Measurements from ENCODE around the gene DNAJC12.
"Not testable (repeated sequence)": the region's sequence is repeated elsewhere in the genome, so short reads cannot be mapped to it uniquely, and the experiment has no call there.

DNAJC12 gene

DNA sequence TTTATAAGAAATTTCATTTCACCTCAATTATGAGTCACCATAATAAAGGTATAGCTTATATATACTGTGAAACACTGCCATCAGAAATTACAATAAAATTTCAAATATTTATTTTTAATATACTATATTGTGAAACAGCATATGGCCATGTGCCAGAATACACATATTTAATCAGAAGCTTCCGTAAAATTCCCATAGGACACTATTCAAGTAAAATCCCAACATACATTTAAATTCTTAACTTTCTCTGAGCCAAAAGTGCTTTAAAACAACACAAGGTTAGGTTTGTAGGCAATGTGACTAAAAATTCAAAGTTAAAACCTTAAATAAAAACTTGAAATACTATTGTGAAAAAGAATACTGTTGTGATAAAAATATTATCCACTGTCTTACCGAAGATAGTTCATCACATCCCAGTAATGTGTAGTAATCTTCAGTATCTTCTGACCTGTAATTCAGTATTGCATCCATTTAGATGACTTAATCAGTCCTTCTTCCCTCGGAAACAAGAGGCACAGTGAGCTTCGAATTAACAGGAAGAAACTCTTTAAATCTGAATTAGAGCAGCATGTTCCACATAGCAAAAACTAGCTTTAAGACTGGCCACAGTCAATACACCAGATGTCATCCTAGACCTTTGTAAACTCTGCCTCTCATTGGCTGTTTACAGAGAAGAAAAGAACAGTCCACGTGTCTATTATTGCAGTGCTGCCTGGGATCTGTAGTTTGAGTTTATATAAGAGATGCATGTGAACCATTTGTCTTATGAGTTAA is at the start of gene DNAJC12:
Gene DNAJC12 (minus strand): TSS at position 648 of the 774 bp plus-strand sequence. CDS start 177 bp downstream, at position 471.
- Histone ChIP-seq H3K4me1 (ENCODE audit: control insufficient read depth, insufficient read depth, low read length) (no peaks in the 10 kb centered on the region), H3K4me3 (ENCODE audit: low read length) (no peak within 1 kb of the TSS), H3K36me3 (ENCODE audit: control insufficient read depth, insufficient read depth, low read length) (no peaks in the 10 kb centered on the region), H3K9me3 (ENCODE audit: control insufficient read depth, low read length) (no peaks in the 10 kb centered on the region), H3K9ac (ENCODE audit: low read length) (peak within 1 kb of the TSS; percentile 1), H3K27me3 (ENCODE audit: control insufficient read depth, insufficient read depth, low read length) (no peaks in the 10 kb centered on the region)

DNA sequence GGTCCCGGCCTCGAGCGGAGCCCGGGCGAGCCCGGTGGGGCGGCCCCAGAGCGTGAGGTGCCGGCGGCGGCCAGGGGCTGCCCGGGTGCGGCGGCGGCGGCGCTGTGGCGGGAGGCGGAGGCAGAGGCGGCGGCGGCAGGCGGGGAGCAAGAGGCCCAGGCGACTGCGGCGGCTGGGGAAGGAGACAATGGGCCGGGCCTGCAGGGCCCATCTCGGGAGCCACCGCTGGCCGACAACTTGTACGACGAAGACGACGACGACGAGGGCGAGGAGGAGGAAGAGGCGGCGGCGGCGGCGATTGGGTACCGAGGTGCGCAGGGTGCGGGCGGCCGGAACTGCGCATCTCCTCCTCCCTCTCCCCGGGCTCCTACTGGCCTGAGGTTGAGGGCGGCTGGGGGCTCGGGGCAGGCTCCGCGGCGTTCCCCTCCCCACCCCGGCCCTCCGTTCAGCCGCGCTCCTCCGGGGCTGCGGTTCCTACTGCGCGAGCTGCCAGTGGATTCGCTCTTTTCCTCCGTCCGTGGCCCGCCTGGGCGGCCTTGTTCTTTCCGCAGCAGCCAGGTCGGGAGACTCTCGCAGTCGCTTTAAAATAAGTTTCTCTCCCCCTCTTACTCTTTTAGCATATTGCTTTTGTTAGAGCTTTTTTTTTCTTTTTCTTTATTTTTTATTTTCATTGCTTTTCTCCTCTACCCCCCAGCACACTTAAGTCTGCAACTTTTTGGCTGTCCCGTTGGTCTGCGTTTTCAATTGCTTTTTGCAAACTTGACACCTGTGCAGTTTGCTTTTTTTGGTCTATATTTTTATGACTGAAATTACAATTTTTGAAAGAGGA is 47.1 kb upstream of the DNAJC12 start:
- Histone ChIP-seq H3K36me3 (ENCODE audit: control insufficient read depth, insufficient read depth, low read length) (no peaks in the 10 kb centered on the region), H3K9me3 (ENCODE audit: control insufficient read depth, low read length) (no peaks in the 10 kb centered on the region), H3K9ac (ENCODE audit: low read length) (peak overlapping the region; percentile 88), H3K4me1 (ENCODE audit: control insufficient read depth, insufficient read depth, low read length) (peaks cover 6% of the 10 kb centered on the region), H3K4me3 (ENCODE audit: low read length) (peak overlapping the region; percentile 9), H3K27me3 (ENCODE audit: control insufficient read depth, insufficient read depth, low read length) (no peaks in the 10 kb centered on the region)

DNA sequence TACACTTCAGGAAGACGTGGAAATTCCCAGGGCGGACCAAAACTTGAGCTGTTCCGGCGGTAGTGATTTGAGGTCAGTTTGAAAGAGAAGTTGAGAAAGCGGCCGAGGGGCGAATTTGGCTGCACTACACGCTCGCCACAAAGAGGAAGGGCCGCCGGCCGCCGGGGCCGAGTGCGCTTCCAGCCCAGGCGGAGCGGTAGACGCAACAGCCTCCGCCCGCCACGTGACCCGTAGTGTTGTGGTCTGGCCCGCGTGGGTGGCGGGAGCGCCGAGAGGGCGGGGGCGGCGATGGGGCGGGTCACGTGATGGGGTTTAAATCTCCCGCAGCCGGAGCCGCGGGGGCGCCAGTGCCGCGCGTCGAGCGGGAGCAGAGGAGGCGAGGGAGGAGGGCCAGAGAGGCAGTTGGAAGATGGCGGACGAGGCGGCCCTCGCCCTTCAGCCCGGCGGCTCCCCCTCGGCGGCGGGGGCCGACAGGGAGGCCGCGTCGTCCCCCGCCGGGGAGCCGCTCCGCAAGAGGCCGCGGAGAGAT is 46.4 kb upstream of the DNAJC12 start, which contains the start of gene SIRT1:
Gene SIRT1 (plus strand): TSS at position 344 of the 529 bp plus-strand sequence. CDS start 66 bp downstream, at position 410.
- Histone ChIP-seq H3K36me3 (ENCODE audit: control insufficient read depth, insufficient read depth, low read length) (no peaks in the 10 kb centered on the region), H3K4me3 (ENCODE audit: low read length) (peak within 1 kb of the TSS; percentile 9), H3K9ac (ENCODE audit: low read length) (peak within 1 kb of the TSS; percentile 88), H3K9me3 (ENCODE audit: control insufficient read depth, low read length) (no peaks in the 10 kb centered on the region), H3K4me1 (ENCODE audit: control insufficient read depth, insufficient read depth, low read length) (peaks cover 6% of the 10 kb centered on the region), H3K27me3 (ENCODE audit: control insufficient read depth, insufficient read depth, low read length) (no peaks in the 10 kb centered on the region)

DNA sequence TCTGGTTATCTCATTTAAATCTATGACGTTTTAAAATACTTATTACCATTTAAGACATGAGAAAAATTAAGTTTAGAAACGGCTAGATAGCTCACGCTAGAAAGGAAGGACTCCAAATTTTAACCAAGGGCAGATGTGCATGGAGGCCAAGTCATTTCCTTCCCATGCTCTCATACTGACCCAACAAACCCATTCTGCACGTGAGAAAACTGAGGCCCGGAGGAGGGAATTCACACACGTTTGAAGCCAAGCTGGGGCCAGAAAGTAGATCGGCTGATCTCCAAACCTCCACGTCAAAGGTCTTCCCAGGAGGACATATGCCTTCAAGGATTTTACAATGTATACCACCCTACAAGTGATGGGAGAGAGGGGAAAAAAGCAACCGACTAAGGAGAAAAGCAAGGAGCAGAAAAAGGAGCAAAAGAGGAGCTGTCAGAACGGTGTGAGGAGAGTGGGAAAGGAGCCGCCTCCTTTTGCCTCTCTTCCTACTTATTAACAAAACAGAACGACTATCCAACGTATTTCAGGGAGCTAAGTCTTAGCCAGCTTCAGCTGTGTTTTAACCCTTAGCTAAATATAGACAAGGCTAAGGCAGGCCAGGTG is 45.8 kb upstream of the DNAJC12 start:
- Histone ChIP-seq H3K4me3 (ENCODE audit: low read length) (no peak overlapping the region), H3K9me3 (ENCODE audit: control insufficient read depth, low read length) (no peaks in the 10 kb centered on the region), H3K27me3 (ENCODE audit: control insufficient read depth, insufficient read depth, low read length) (no peaks in the 10 kb centered on the region), H3K4me1 (ENCODE audit: control insufficient read depth, insufficient read depth, low read length) (peaks cover 6% of the 10 kb centered on the region), H3K9ac (ENCODE audit: low read length) (peak overlapping the region; percentile 88), H3K36me3 (ENCODE audit: control insufficient read depth, insufficient read depth, low read length) (no peaks in the 10 kb centered on the region)

DNA sequence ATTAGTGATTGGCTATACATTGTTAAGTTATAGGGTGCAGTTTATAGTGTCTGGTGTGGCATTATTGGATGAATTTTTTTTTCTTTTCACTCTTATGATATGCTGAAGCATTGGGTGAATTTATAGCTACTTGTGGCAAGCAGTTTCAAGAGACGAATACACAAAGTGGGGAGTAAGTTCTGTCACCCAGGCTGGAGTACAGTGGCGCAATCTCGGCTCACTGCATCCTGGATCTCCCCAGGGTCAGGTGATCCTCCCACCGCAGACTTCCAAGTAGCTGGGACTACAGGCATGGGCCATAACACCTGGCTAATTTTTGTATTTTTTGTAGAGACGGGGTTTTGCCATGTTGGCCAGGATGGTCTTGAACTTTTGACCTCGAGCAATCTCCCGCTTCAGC is 40.1 kb upstream of the DNAJC12 start:
- Histone ChIP-seq H3K36me3 (ENCODE audit: control insufficient read depth, insufficient read depth, low read length) (no peaks in the 10 kb centered on the region), H3K9me3 (ENCODE audit: control insufficient read depth, low read length) (no peaks in the 10 kb centered on the region), H3K27me3 (ENCODE audit: control insufficient read depth, insufficient read depth, low read length) (no peaks in the 10 kb centered on the region), H3K4me3 (ENCODE audit: low read length) (no peak overlapping the region), H3K4me1 (ENCODE audit: control insufficient read depth, insufficient read depth, low read length) (no peaks in the 10 kb centered on the region), H3K9ac (ENCODE audit: low read length) (no peak overlapping the region)

DNA sequence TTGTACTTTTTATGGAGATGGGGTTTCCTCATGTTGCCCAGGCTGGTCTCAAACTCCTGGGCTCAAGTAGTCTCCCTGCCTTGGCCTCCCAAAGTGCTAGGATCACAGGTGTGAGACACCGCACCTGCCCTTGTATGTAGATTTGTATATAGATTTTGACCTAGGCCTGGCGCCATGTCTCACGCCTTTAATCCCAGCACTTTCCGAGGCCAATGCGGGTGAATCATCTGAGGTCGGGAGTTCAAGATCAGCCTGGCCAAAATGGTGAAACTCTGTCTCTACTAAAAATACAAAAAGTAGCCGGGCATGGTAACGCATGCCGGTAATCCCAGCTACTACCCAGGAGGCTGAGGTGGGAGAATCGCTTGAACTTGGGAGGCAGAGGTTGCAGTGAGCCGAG is 39.4 kb upstream of the DNAJC12 start:
- H3K4me3 ChIP-seq (ENCODE audit: low read length); H3K4me1 ChIP-seq (ENCODE audit: control insufficient read depth, insufficient read depth, low read length); H3K9ac ChIP-seq (ENCODE audit: low read length); H3K27me3 ChIP-seq (ENCODE audit: control insufficient read depth, insufficient read depth, low read length); H3K36me3 ChIP-seq (ENCODE audit: control insufficient read depth, insufficient read depth, low read length); H3K9me3 ChIP-seq (ENCODE audit: control insufficient read depth, low read length): not testable (repeated sequence)

DNA sequence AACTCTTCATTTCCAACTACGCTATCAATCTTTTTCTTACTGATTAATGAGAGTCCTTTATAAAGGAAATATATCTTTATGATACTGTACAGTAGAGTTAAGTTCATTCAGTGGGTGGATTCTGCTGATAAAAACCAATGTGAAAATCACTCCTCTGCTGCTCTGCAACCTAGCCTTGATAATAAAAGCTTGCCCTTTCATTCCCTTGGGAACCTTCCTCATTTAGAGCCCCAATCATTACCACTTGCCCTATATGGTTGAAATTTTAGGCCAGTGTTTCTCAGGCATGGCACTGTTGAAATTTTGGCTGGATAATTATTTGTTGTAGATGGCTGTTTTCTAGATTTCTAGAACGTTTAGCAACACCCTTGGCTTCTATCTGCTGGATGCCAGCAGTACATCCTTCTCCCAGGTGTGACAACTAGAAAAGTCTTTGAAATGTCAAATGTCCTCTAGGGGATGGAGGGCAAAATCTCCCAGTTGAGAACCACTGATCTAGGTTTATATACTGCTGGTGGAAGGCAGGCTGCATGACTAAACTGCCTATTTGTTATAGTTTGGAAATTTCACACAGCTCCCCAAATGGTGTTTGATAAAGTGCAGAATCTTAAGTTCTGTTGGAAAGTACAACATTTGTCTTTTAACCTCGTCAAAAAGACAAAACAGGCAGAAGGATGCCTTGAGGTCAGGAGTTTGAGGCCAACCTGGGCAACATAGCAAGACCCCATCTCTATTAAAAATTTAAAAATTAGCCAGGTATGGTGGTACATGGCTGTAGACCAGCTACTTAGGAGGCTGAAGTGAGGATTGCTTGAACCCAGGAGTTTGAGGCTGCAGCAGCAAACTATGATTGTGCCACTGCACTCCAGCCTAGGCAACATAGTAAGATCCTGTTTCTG is 37.6 kb upstream of the DNAJC12 start:
- Histone ChIP-seq H3K36me3 (ENCODE audit: control insufficient read depth, insufficient read depth, low read length) (no peaks in the 10 kb centered on the region), H3K9ac (ENCODE audit: low read length) (no peak overlapping the region), H3K4me1 (ENCODE audit: control insufficient read depth, insufficient read depth, low read length) (no peaks in the 10 kb centered on the region), H3K9me3 (ENCODE audit: control insufficient read depth, low read length) (no peaks in the 10 kb centered on the region), H3K27me3 (ENCODE audit: control insufficient read depth, insufficient read depth, low read length) (no peaks in the 10 kb centered on the region), H3K4me3 (ENCODE audit: low read length) (no peak overlapping the region)

DNA sequence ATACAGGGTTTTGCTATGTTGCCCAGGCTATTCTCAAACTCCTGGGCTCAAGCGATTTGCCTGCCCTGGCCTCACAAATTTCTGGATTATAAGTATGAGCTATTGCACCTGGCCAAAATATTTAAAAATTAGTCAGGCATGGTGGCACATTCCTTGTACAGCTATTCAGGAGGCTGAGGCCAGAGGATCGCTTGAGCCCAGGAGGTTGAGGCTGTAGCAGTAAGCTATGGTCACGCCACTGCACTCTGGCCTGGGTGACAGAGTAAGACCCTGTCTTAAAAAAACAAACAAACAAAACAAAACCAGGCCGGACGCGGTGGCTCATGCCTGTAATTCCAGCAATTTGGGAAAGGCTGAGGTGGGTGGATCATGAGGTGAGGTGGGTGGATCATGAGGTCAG is 32.0 kb upstream of the DNAJC12 start:
- H3K4me3 ChIP-seq (ENCODE audit: low read length) = no peak overlapping the region
- H3K9me3 ChIP-seq (ENCODE audit: control insufficient read depth, low read length) = no peaks in the 10 kb centered on the region
- H3K9ac ChIP-seq (ENCODE audit: low read length) = no peak overlapping the region
- no peaks in the 10 kb centered on the region for H3K36me3 ChIP-seq (ENCODE audit: control insufficient read depth, insufficient read depth, low read length)
- no peaks in the 10 kb centered on the region for H3K27me3 ChIP-seq (ENCODE audit: control insufficient read depth, insufficient read depth, low read length)
- no peaks in the 10 kb centered on the region for H3K4me1 ChIP-seq (ENCODE audit: control insufficient read depth, insufficient read depth, low read length)

DNA sequence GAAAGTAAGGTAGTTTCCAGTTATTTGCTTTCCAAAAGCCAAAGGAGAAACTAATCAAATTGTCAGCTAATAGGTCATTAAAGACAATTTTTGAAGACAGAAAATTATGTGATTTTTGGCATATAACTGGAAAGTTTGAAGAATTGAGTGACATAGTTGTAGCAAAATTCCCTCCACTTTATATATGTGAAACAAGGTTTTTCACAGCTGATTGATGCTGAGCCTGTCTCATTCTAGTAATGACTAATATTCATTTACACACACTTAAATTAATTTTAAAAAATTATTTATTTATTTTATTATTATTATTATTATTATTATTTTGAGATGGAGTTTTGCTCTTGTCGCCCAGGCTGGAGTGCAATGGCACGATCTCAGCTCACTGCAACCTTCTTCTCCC is 30.1 kb upstream of the DNAJC12 start:
- H3K36me3 ChIP-seq (ENCODE audit: control insufficient read depth, insufficient read depth, low read length) = no peaks in the 10 kb centered on the region
- H3K9ac ChIP-seq (ENCODE audit: low read length) = no peak overlapping the region
- no peaks in the 10 kb centered on the region for H3K9me3 ChIP-seq (ENCODE audit: control insufficient read depth, low read length)
- no peaks in the 10 kb centered on the region for H3K27me3 ChIP-seq (ENCODE audit: control insufficient read depth, insufficient read depth, low read length)
- H3K4me3 ChIP-seq (ENCODE audit: low read length) = no peak overlapping the region
- no peaks in the 10 kb centered on the region for H3K4me1 ChIP-seq (ENCODE audit: control insufficient read depth, insufficient read depth, low read length)

DNA sequence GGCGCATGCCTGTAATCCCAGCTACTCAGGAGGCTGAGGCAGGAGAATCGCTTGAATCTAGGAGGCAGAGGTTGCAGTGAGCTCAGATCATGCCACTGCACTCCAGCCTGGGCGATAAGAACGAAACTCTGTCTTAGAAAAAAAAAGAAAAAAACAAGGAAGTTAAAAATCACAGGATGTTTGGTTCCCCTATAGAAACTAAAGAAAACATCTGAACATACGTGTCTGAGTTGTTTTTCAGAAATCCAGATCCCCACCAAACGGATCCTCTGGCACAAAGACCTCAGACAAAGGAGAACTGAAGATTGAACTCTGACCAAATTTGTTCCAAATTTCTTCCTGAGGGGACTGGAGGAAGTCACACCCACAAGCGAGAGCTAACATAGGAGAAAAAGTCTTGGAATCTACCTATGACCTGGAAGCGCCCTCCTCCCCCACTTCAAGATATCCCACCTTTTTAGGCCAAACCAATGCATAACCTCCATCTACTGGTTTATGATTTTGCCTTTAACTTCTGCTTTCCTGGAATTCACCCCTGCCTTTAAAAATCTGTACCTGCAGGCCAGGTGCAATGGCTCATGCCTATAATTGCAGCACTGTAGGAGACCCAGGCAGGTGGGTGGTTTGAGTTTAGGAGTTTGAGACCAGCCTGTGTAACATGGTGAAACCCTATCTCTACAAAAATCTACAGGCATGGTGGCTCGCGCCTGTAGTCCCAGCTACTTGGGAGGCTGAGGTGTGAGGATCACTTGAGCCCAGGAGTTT is 26.8 kb upstream of the DNAJC12 start:
- Histone ChIP-seq H3K9me3 (ENCODE audit: control insufficient read depth, low read length) (no peaks in the 10 kb centered on the region), H3K27me3 (ENCODE audit: control insufficient read depth, insufficient read depth, low read length) (no peaks in the 10 kb centered on the region), H3K4me3 (ENCODE audit: low read length) (no peak overlapping the region), H3K9ac (ENCODE audit: low read length) (no peak overlapping the region), H3K4me1 (ENCODE audit: control insufficient read depth, insufficient read depth, low read length) (no peaks in the 10 kb centered on the region), H3K36me3 (ENCODE audit: control insufficient read depth, insufficient read depth, low read length) (no peaks in the 10 kb centered on the region)

DNA sequence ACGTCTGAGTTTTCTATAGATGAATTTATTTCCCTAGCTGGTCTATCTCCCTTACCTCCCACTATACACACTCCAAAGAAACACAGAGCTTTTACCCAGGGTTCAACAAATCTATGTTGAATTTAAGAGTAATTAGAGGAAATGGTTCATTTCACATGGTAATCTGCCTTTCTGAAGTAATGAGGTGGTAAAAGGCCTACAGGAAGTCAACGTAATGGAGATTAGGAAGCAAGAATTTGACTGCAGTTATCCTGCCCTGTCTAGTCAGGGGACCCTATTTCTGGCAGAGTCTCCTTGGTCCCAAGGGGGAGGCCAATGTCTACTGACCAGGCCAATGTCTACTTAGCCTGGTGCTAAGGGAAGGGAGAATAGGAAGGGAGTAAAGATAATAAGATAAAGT is 25.1 kb upstream of the DNAJC12 start:
- Histone ChIP-seq H3K4me3 (ENCODE audit: low read length) (no peak overlapping the region), H3K9ac (ENCODE audit: low read length) (no peak overlapping the region), H3K4me1 (ENCODE audit: control insufficient read depth, insufficient read depth, low read length) (no peaks in the 10 kb centered on the region), H3K27me3 (ENCODE audit: control insufficient read depth, insufficient read depth, low read length) (no peaks in the 10 kb centered on the region), H3K36me3 (ENCODE audit: control insufficient read depth, insufficient read depth, low read length) (no peaks in the 10 kb centered on the region), H3K9me3 (ENCODE audit: control insufficient read depth, low read length) (no peaks in the 10 kb centered on the region)

Data from mucosa of stomach (tissue), 1 donor.